ENCODE data around the gene IFNA13. TPM values are rescaled to one million over a fixed set of nuclear protein-coding genes. Genes with fewer than 3 reads are reported as not detected.

Gene IFNA13
- total and polyA plus RNA-seq, 2 experiments from 2014 or later = not detected

GRCh38 chr9:21320465-21320864 lies 47.4 kb downstream of the IFNA13 start:
- Histone ChIP-seq H3K27me3 (replicated peaks; ENCODE audit: insufficient read depth) (no peaks in the 10 kb centered on the region), H3K9ac (no peak overlapping the region), H3K36me3 (ENCODE audit: low read depth) (peaks cover 18% of the 10 kb centered on the region; the same call in 1 of the 2 replicates), H3K4me1 (ENCODE audit: insufficient read depth) (no peaks in the 10 kb centered on the region), H3K4me3 (no peak overlapping the region), H3K9me3 (ENCODE audit: low read depth) (no peaks in the 10 kb centered on the region), H3K4me2 (ENCODE audit: unreplicated experiment) (no peak overlapping the region), H2AFZ (no peak overlapping the region), H3K9me2 (ENCODE audit: insufficient read depth) (no peaks in the 10 kb centered on the region), H3F3A (ENCODE audit: insufficient read depth) (no peaks in the 10 kb centered on the region), H3K79me2 (ENCODE audit: insufficient read depth) (peaks cover 13% of the 10 kb centered on the region), H3K27ac (no peak overlapping the region), H4K20me1 (ENCODE audit: insufficient read depth) (no peaks in the 10 kb centered on the region)
- no peak for DNase-seq
- no peak for TF ChIP-seq EZH2 (IDR thresholded peaks at IDR 0.05; ENCODE audit: insufficient read depth, poor library complexity, severe bottlenecking)
- no peak for TF ChIP-seq EZH2phosphoT487 (IDR thresholded peaks at IDR 0.05; ENCODE audit: insufficient read depth, low read depth)
- in situ Hi-C loops (cut with MboI) = no loop called here
- 61 to 64% methylated on average over 2 of the region's 2 CpGs for WGBS, 2 experiments (ENCODE audit: low coverage in 1 of 2, low lambda C conversion rate in 2 of 2, missing lambda C conversion rate in 2 of 2)

GRCh38 chr9:21317956-21318923 lies 49.6 kb downstream of the IFNA13 start:
- H2AFZ ChIP-seq = peak overlapping the region; percentile 26; the same call in 1 of the 2 replicates

More at GRCh38 chr9:21317956-21318923, 49.6 kb downstream of the IFNA13 start:
- in situ Hi-C loops (cut with MboI) = loop anchor here (10.0 kb wide), 1 partner anchor 477 kb away; no protein-coding TSS in a partner anchor
- no peaks in the 10 kb centered on the region for H4K20me1 ChIP-seq (ENCODE audit: insufficient read depth)
- H3K27ac ChIP-seq = no peak overlapping the region
- H3K27me3 ChIP-seq (replicated peaks; ENCODE audit: insufficient read depth) = no peaks in the 10 kb centered on the region
- no peaks in the 10 kb centered on the region for H3K4me1 ChIP-seq (ENCODE audit: insufficient read depth)
- H3F3A ChIP-seq (ENCODE audit: insufficient read depth) = no peaks in the 10 kb centered on the region
- H3K36me3 ChIP-seq (ENCODE audit: low read depth) = peaks cover 12% of the 10 kb centered on the region; the same call in 1 of the 2 replicates
- no peak overlapping the region for H3K4me2 ChIP-seq (ENCODE audit: unreplicated experiment)
- no peak for TF ChIP-seq EZH2phosphoT487 (IDR thresholded peaks at IDR 0.05; ENCODE audit: insufficient read depth, low read depth)
- no peak for TF ChIP-seq EZH2 (IDR thresholded peaks at IDR 0.05; ENCODE audit: insufficient read depth, poor library complexity, severe bottlenecking)
- 2 to 3% methylated on average over 7 of the region's 7 CpGs for WGBS, 2 experiments (ENCODE audit: low coverage in 1 of 2, low lambda C conversion rate in 2 of 2, missing lambda C conversion rate in 2 of 2)
- no peak overlapping the region for H3K9ac ChIP-seq
- no peak overlapping the region for H3K4me3 ChIP-seq
- no peaks in the 10 kb centered on the region for H3K9me3 ChIP-seq (ENCODE audit: low read depth)
- H3K9me2 ChIP-seq (ENCODE audit: insufficient read depth) = no peaks in the 10 kb centered on the region
- no peaks in the 10 kb centered on the region for H3K79me2 ChIP-seq (ENCODE audit: insufficient read depth)
- DNase-seq = peak; percentile 78

Other genes with a start within 250 kb of the IFNA13 start
- gene IFNW1, start 226.2 kb downstream of the IFNA13 start, total RNA-seq (2014; rRNA removed; shearing (Covaris generic)) = not detected in 2 replicates
- gene IFNW1, start 226.2 kb downstream of the IFNA13 start, polyA plus RNA-seq (2016; fragmentation: Nextera tagmentation; extraction: Ambion mirVana) = not detected in 2 replicates
- not detected in 2 replicates for gene IFNA21, start 201.4 kb downstream of the IFNA13 start, total RNA-seq (2014; rRNA removed; shearing (Covaris generic))
- not detected in 2 replicates for gene IFNA21, start 201.4 kb downstream of the IFNA13 start, polyA plus RNA-seq (2016; fragmentation: Nextera tagmentation; extraction: Ambion mirVana)
- gene IFNA4, start 180.5 kb downstream of the IFNA13 start, total RNA-seq (2014; rRNA removed; shearing (Covaris generic)) = not detected in 2 replicates
- gene IFNA4, start 180.5 kb downstream of the IFNA13 start, polyA plus RNA-seq (2016; fragmentation: Nextera tagmentation; extraction: Ambion mirVana) = not detected in 2 replicates
- not detected in 2 replicates for gene IFNA7, start 165.9 kb downstream of the IFNA13 start, total RNA-seq (2014; rRNA removed; shearing (Covaris generic))
- not detected in 2 replicates for gene IFNA7, start 165.9 kb downstream of the IFNA13 start, polyA plus RNA-seq (2016; fragmentation: Nextera tagmentation; extraction: Ambion mirVana)
- not detected in 2 replicates for gene IFNA10, start 160.9 kb downstream of the IFNA13 start, total RNA-seq (2014; rRNA removed; shearing (Covaris generic))
- gene IFNA10, start 160.9 kb downstream of the IFNA13 start, polyA plus RNA-seq (2016; fragmentation: Nextera tagmentation; extraction: Ambion mirVana) = not detected in 2 replicates
- gene IFNA16, start 150.7 kb downstream of the IFNA13 start, total RNA-seq (2014; rRNA removed; shearing (Covaris generic)) = not detected in 2 replicates
- gene IFNA16, start 150.7 kb downstream of the IFNA13 start, polyA plus RNA-seq (2016; fragmentation: Nextera tagmentation; extraction: Ambion mirVana) = not detected in 2 replicates
- gene IFNA17, start 139.8 kb downstream of the IFNA13 start, total RNA-seq (2014; rRNA removed; shearing (Covaris generic)) = not detected in 2 replicates
- gene IFNA17, start 139.8 kb downstream of the IFNA13 start, polyA plus RNA-seq (2016; fragmentation: Nextera tagmentation; extraction: Ambion mirVana) = not detected in 2 replicates
- not detected in 2 replicates for gene IFNA14, start 128.1 kb downstream of the IFNA13 start, total RNA-seq (2014; rRNA removed; shearing (Covaris generic))
- gene IFNA14, start 128.1 kb downstream of the IFNA13 start, polyA plus RNA-seq (2016; fragmentation: Nextera tagmentation; extraction: Ambion mirVana) = not detected in 2 replicates
- gene IFNA5, start 62.7 kb downstream of the IFNA13 start, total RNA-seq (2014; rRNA removed; shearing (Covaris generic)) = not detected in 2 replicates
- gene IFNA5, start 62.7 kb downstream of the IFNA13 start, polyA plus RNA-seq (2016; fragmentation: Nextera tagmentation; extraction: Ambion mirVana) = not detected in 2 replicates
- gene KLHL9, start 32.7 kb downstream of the IFNA13 start, total RNA-seq (2014; rRNA removed; shearing (Covaris generic)) = 41.9 and 49.4 TPM in 2 replicates
- gene KLHL9, start 32.7 kb downstream of the IFNA13 start, polyA plus RNA-seq (2016; fragmentation: Nextera tagmentation; extraction: Ambion mirVana) = 28.8 and 29.5 TPM in 2 replicates
- not detected in 2 replicates for gene IFNA6, start 17.2 kb downstream of the IFNA13 start, total RNA-seq (2014; rRNA removed; shearing (Covaris generic))
- not detected in 2 replicates for gene IFNA6, start 17.2 kb downstream of the IFNA13 start, polyA plus RNA-seq (2016; fragmentation: Nextera tagmentation; extraction: Ambion mirVana)
- not detected in 2 replicates for gene IFNA2, start 17.3 kb upstream of the IFNA13 start, total RNA-seq (2014; rRNA removed; shearing (Covaris generic))
- not detected in 2 replicates for gene IFNA2, start 17.3 kb upstream of the IFNA13 start, polyA plus RNA-seq (2016; fragmentation: Nextera tagmentation; extraction: Ambion mirVana)
- gene IFNA8, start 41.1 kb upstream of the IFNA13 start, total RNA-seq (2014; rRNA removed; shearing (Covaris generic)) = not detected in 2 replicates
- gene IFNA8, start 41.1 kb upstream of the IFNA13 start, polyA plus RNA-seq (2016; fragmentation: Nextera tagmentation; extraction: Ambion mirVana) = not detected in 2 replicates
- not detected in 2 replicates for gene IFNA1, start 72.4 kb upstream of the IFNA13 start, total RNA-seq (2014; rRNA removed; shearing (Covaris generic))
- gene IFNA1, start 72.4 kb upstream of the IFNA13 start, polyA plus RNA-seq (2016; fragmentation: Nextera tagmentation; extraction: Ambion mirVana) = 1.1 and 1.6 TPM in 2 replicates
- gene IFNE, start 114.3 kb upstream of the IFNA13 start, total RNA-seq (2014; rRNA removed; shearing (Covaris generic)) = 1.8 TPM in 2 replicates
- gene IFNE, start 114.3 kb upstream of the IFNA13 start, polyA plus RNA-seq (2016; fragmentation: Nextera tagmentation; extraction: Ambion mirVana) = 0.80 and 1.3 TPM in 2 replicates

All from GM23248 (cell line).